Erythroblast (primary cell): ENCODE data around the gene CFAP58.

Experiments
- DNase-seq, 2 experiments: peaks; one replicate each; lab custom pipeline; 2025; lab: John Stamatoyannopoulos, UW
- GATA1 ChIP-seq: IDR thresholded peaks from 2 replicates; pipeline ENCODE4 v1.6.1; 2011; ENCODE audit warnings: low read depth, mild to moderate bottlenecking, control low read depth, low read length, moderate library complexity
- POLR2A ChIP-seq: IDR thresholded peaks from 2 replicates; pipeline ENCODE4 v1.6.1; 2011; ENCODE audit warnings: mild to moderate bottlenecking, low read length

Gene CFAP58

GRCh38 chr10:104472505-104472904 is 118.9 kb downstream of the CFAP58 start:
- DNase-seq, result no peak
- TF ChIP-seq GATA1 (no peak), POLR2A (no peak)

- TF ChIP-seq GATA1, result no peak
- TF ChIP-seq POLR2A, result no peak
- no peak for DNase-seq
Measured at GRCh38 chr10:104472957-104473745, 119.5 kb downstream of the CFAP58 start.

GRCh38 chr10:104478380-104478779 is 124.7 kb downstream of the CFAP58 start:
- no peak for DNase-seq
- TF ChIP-seq POLR2A, result no peak

- no peak for TF ChIP-seq GATA1
- TF ChIP-seq POLR2A, result no peak
- no peak for DNase-seq
Measured at GRCh38 chr10:104479906-104480593, 126.4 kb downstream of the CFAP58 start.

GRCh38 chr10:104480797-104481196 is 127.2 kb downstream of the CFAP58 start:
- TF ChIP-seq GATA1 (no peak), POLR2A (no peak)
- no peak for DNase-seq

- TF ChIP-seq GATA1, result no peak
- TF ChIP-seq POLR2A, result no peak
- no peak for DNase-seq
Measured at GRCh38 chr10:104483582-104483981, 129.9 kb downstream of the CFAP58 start.

- TF ChIP-seq GATA1, result no peak
- DNase-seq, result no peak
Measured at GRCh38 chr10:104485632-104486031, 132.0 kb downstream of the CFAP58 start.

- DNase-seq, result no peak
- TF ChIP-seq POLR2A (no peak), GATA1 (no peak)
Measured at GRCh38 chr10:104486803-104487202, 133.2 kb downstream of the CFAP58 start.

GRCh38 chr10:104487794-104488438 is 134.3 kb downstream of the CFAP58 start:
- DNase-seq, result no peak

GRCh38 chr10:104488439-104488832 is 134.8 kb downstream of the CFAP58 start:
- no peak for DNase-seq
- TF ChIP-seq POLR2A (no peak), GATA1 (no peak)

More at GRCh38 chr10:104487794-104488438, 134.3 kb downstream of the CFAP58 start:
- TF ChIP-seq GATA1 (no peak), POLR2A (no peak)

- TF ChIP-seq POLR2A (no peak), GATA1 (no peak)
- DNase-seq, result no peak
Measured at GRCh38 chr10:104492329-104492940, 138.8 kb downstream of the CFAP58 start.

- no peak for TF ChIP-seq GATA1
- no peak for TF ChIP-seq POLR2A
- DNase-seq, result no peak
Measured at GRCh38 chr10:104498347-104499081, 144.9 kb downstream of the CFAP58 start.

GRCh38 chr10:104501449-104501848 is 147.8 kb downstream of the CFAP58 start:
- no peak for TF ChIP-seq POLR2A
- TF ChIP-seq GATA1, result no peak
- DNase-seq, result no peak
